Stimulated activated CD8-positive, alpha-beta memory T cell treated with anti-CD3 and anti-CD28 coated beads, Interleukin-2, amount 100 ng/mL, for 1 hour (primary cell): Measurements from ENCODE around the gene AREG.

Experiments used
- DNase-seq, 2 donors: peaks; one replicate each; pipeline ENCODE4 v3.0.0-alpha.2; 2020; ENCODE audit warnings: low read depth in 2 of 2

The AREG gene

DNA sequence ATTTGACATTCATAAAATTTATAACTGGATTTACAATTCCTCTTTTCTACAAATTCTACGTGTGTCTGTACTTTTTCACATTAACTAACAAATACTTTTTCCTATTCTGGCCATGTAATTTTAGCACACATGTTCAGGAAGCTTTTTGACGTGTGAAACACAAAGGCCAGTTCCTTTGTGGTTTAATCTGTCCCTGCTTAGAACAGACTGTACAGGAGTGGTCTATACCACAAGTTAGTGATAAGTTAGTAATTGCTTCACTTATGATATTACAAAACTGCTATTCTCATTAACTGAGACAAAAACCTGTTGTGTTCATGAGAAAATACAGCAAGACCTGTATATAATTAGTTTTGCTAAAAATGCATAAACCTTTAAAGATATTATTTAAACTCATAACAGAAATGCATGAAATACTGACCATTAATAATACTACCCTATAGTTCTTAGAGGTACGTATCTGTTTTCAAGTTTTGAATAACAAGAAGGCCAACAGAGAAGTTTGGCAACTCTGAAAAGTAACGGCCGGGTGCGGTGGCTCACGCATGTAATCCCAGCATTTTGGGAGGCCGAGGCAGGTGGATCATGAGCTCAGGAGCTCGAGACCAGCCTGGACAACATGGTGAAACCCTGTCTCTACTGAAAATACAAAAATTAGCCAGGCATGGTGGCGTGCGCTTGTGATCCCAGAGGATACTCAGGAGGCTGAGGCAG lies 13.7 kb upstream of the AREG start:
- no peak for DNase-seq

GRCh38 chr4:74433043-74433442 lies 11.9 kb upstream of the AREG start:
- no peak for DNase-seq

DNA sequence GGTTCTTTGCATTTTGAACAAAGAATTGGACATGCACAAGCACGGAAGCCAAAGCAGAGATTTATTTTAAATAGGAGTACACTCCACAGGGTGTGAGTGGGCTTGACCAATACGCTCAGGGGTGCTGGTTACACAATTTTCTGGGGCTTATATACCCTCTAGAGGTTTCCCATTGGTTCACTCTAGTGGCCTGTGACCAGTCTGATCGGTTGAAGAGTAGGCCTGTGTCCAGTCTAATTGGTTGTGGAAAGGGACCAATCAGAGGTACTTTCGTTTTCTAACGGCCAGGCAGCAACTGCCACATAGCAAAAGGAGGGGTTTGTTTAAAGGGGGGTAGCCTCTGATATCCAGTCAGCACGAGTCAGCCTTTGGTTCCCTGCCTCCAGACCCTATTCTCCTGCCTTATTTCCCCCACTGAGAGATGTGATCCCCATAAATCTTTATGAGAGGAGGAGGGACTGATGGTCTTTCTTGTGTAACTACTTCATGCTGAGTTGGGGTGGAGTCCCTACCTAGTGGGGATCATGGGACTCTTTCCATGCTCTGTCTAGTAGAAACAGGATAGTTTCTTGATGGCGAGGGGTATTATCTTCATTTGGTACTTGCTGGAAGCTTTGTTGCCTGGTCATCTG lies 11.3 kb upstream of the AREG start:
- DNase-seq, result no peak

- no peak for DNase-seq
Measured at GRCh38 chr4:74435296-74435695, 9.6 kb upstream of the AREG start.

DNA sequence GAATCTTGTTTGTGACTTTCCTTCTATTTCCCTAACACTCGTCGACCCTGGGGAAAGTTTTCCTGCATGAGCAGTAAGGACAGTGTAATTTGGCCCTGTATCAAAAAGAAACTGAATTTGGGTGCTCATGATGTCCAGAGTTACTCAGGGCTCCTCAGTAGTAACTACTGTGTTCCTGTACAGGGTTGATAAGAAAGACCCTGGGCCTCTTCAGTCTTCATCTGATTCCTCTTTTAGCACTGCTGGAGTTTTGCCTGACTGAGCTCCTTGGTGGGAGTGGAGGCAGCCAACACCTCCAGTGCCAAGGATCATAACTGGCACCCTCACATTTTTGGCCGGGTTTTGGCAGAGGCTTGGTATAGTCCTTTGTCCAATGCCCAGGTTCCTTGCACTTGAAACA lies 7.1 kb upstream of the AREG start:
- no peak for DNase-seq

DNA sequence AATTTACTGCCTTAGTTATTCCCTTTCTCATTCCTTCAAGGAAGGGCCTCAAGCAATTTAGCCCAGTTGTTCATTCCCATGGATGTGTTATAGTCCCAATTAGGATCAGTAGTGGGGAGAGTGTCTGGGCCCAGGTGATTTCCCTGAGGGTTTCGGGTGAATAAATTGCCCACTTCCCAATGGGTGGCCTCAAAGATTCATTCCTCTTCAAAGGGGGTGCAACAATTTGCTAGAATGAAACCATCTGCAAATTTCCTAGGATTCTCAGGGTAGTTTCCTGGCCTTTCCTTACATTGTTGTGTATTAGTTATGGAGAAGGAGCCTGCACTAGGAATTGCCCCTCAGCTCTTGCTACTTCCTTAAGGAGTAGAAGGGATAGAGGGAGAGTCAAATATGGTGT lies 6.3 kb upstream of the AREG start:
- no peak for DNase-seq

DNA sequence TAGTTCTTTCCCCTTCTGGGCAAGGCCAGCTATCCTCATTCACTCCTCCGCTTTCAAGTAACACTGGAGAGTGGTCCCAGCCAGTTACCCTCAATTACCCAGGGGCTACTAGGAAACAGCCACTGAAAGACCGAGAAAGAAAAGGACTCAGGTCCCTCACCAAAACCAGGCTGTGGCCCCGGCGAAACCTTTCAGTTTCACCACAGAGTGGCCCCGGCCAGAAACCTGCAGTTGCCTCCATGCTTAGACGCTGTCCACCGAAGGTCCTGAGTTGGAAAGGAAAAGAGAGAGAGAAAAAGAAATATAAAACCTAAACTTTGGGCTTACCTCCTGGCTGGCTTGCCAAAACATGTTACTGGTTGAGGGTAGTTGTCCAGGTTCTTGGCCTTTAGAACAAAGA lies 5.0 kb upstream of the AREG start:
- DNase-seq, result no peak

DNA sequence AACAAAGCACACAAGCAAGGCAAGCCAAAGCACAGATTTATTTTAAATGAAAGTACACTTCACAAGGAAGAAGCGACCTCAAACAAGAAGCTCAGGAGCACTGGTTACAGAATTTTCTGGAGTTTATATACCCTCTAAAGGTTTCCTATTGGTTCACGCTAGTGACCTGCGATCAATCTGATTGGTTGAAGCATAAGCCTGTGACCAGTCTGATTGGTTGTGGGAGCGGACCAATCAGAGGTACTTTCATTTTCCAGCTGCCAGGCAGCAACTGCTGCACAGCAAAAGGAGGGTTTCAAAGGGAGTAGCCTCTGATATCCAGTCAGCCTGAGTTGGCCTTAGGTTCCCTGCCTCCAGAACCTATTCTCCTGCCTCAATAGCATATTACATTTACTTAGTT lies 4.6 kb upstream of the AREG start:
- DNase-seq, result no peak

GRCh38 chr4:74441744-74442143 lies 3.2 kb upstream of the AREG start:
- no peak for DNase-seq

DNA sequence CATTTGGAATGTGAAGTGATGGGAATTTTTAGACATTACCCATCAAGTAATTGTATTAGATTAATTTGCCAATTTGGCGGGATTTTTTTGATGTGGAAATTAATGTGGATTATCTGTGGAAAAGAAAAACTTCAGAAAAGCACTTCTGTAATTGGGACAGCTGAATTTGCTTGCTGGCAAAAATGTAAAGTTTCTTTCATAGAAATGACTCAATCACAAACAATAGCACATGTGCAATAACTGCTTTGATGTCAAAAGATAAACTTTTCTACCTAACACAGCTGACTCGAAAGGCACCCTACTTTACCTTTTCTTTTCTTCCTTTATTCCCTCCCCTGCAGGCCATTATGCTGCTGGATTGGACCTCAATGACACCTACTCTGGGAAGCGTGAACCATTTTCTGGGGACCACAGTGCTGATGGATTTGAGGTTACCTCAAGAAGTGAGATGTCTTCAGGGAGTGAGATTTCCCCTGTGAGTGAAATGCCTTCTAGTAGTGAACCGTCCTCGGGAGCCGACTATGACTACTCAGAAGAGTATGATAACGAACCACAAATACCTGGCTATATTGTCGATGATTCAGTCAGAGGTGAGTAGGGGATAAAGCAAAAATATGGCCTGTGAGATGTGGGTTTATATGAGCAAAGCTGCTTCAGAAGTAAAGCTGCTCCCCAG lies 1.4 kb downstream of the AREG start:
- DNase-seq, result no peak

- no peak for DNase-seq
Measured at GRCh38 chr4:74446896-74447295, 2.0 kb downstream of the AREG start.

- no peak for DNase-seq
Measured at GRCh38 chr4:74447636-74448233, 2.8 kb downstream of the AREG start.

- DNase-seq, result no peak
Measured at GRCh38 chr4:74449571-74450297, 4.8 kb downstream of the AREG start.

DNA sequence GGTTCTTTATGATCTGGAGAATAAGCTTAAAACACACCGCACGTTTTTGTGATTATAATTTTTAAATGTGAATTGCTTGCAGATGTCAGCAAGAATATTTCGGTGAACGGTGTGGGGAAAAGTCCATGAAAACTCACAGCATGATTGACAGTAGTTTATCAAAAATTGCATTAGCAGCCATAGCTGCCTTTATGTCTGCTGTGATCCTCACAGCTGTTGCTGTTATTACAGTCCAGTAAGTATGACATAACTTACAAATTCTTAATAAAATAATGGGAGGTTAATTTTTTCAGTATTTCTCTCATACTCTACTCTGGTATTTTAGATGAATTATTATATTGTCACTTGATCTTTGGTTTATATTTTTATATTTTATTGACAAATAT lies 5.4 kb downstream of the AREG start:
- DNase-seq, result no peak

DNA sequence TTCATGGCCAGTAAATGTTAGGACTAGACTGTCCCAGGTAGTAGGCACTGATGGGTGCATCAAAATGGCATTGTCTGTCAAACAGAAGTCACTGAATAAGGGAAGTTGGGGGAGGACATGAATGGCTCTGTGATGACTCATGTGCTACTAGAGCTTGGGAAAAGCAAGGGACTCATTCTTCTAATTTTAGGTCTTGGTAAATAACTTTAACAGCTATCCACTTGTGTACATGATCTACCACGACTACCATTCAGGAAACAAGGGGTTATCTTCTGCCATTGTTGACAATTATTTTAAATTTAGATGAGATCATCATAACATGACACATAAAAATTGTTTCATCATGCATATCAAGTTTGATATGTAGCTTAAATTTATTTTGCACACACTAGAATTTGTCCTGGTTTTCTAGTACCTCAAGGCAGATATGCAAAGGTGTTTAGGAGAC lies 6.3 kb downstream of the AREG start:
- DNase-seq, result no peak

DNA sequence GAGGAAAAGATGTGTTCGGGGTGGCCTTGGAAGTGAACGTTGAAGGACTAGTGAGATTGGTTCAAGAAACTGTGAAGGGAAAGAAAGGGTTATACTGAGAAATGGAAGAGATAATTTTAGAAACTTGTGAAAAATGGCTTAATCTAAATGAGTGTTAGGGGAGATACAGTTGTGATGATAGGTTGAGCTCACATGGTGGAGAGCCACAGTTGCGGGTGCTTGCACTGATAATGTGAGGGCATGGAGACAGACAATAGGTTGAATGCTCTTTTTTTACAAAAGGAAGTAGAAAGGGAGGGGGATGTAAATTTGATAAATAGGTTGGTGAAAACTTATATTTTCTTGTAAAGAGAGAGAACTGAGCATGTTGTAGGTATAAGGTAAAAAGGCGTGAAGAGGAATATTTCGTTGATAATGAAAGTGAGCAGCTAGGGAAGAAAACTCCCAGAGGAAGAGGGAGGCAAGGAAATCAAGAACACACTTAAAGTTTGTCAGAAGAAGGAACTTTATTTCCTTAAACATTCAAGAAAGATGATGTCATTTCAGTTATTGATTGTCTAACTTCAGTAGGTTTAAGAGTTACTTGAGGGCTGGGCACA lies 8.2 kb downstream of the AREG start:
- DNase-seq, result no peak

DNA sequence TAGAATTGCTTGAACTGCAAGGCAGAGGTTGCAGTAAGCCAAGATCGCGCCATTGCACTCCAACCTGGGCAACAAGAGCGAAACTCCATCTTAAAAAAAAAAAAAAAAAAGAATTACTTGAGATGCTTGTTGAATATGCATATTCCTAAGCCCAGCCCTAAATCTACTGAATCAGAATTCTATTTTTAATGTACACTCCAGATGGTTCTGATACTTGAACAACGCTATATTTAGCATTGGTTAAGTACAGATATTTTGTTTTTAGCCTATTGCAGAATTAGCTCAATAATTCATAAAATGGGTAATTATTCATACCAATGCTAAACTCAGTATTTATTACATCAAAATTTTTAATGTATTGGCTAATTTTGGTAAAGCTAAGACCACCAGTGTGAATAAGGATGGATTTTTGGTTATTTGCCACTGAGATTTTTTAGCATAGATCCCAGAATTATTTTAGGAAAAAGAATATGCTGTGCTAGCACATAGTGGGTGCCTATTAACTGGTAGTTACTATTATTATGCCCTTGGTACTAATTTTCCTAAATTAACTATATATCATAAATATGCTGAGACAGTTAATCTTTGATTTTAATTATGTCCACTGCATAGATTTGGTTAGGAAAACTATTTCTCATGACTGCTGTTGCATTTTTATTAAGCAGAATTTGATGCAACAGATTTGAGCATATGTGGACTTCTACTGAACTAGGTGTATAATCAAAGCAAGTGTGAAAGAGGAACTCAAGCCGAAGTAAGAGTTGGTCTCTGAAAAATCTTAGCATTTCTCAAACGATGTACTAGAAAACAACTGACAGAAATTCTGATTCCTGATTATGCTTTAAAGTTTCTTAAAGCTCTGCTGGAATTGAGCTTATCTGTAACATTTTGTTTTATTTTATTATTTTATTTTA lies 9.2 kb downstream of the AREG start:
- no peak for DNase-seq

GRCh38 chr4:74455361-74456055 lies 10.6 kb downstream of the AREG start:
- no peak for DNase-seq

DNA sequence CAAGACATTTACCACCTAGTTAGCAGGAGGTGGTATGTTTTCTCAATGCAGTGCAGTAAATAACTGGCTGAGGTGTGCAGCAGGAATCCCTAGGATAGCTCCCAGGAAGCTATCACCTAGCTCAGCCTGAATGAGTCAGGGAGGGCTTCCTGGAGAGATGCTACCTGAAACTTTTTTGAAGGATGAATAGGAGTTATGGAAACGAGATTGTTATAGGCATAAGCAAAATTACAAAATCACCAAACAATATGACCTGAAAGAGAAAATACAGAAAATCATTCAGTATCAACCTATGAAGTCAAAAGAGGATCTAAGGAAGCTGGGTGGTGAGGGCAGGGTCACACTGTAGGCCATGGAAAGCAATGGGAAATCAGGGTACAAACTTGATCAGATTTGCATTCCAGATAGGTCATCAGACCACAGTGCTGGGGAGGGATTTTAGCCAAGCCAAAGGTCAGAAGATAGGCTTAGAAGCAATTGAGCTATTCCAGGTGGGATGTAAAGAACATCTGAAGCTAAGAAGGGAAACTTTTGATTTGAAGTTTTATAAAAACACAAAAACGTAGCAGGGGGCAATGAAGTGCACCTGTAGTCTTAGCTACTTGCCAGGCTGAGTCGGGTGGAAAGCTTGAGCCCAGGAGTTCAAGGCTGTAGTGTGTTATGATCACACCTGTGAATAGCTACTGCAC lies 11.3 kb downstream of the AREG start:
- DNase-seq, result no peak
